HG02885 (cell line): ENCODE results near the gene KCNQ1.
A peak's percentile ranks its signal among the peaks of the same experiment; 100 is the strongest.

Source experiments
- ATAC-seq: cut with Tn5 transposase; IDR thresholded peaks from one replicate; pipeline ENCODE4 v1.9.1; 2021; ENCODE audit warnings: mild to moderate bottlenecking; ENCODE audit not compliant: unreplicated experiment, poor library complexity

Gene KCNQ1

DNA sequence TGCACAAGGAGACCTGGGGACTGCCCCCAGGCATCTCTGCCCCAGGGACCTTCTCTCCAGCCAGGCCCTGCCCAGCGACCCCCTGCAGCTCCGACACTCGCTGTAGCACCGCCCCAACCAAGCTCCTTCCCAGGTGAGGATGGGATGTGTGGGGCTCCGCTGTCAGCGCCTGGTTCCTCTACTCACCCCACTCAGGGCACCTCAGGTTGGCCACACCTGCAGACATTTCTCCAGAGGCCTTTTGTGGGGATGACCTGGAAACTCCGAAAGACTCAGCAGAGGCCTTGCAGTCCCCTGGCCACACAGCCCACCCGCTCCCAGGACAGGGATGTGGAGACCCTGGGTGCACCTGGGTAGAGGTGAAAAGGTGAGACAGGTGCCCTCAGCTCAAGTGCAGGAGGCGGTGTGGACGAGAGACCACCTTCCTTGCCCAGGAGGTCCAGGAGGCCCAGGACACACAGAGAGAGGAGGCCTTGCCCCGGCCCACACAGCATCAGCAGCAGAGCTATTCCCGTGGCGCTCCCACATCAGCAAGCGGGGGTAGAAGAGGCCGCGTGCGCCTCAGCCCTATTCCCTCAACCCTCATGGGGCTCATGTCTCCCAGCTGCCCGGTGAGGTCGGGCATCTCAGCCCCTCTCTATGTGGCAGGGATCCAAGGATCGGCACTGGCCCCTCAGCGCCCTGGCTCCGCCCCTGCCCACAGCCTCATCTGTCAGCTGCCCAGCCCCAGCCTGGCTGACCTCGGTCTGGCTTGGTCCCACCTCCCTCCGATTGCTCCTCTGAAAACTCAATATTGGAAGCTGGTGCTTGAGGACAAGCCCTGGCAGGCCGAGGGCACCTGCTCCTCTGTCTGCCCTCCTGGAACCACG is 21.4 kb upstream of the KCNQ1 start:
- no peak for ATAC-seq

DNA sequence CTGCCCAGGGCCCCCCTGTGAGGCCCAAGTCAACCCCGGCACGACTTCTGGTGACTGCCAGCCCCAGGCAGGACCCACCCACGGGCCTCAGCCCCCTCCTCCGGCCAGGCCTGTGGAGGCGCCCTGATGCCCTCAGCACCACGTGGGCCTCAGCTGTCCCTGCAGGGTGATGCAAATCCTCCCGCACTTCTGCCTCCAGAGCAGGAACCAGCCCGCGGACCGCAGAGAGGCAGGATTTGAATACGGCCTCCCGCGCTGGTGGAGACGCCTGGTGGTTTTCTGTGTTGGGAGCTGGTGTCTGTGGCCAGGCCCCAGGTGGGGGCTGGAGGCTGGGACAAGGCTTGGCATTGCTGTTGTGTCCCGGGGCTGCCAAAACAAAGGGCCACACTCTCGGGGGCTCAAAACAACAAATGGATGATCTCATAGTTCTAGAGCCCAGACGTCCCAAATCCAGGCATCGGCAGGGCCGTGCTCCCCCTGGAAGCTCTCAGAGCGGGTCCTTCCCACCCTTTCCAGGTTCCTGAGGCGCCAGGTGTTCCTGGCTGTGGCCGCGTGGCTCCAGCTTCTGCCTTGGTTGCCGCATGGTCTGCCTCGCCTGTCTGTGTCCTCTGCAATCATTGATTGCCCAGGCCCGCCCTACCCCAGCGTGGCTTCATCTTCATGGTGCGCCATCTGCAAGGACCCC is 19.9 kb upstream of the KCNQ1 start:
- ATAC-seq: no peak

DNA sequence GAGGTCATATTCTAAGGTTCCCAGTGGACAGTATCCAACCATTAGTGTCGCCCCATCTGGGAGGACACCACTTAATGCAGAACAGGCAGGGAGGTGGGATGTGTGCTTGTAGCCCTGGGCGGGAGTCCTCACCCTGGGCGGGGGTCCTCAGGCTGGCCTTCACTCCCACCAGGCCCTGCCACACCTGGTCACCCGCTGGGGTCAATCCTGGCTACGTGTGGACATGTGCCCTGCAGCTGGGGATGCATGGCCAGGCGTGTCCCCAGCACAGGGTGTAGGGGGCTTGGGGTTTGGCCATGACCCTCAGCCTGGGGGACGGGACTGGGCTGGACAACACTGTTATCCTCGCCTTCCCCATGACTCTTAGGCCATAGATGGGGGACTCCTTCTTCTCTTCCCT is 19.3 kb upstream of the KCNQ1 start:
- no peak for ATAC-seq

- ATAC-seq: no peak
Measured at GRCh38 chr11:2426221-2426620, 18.6 kb upstream of the KCNQ1 start.

DNA sequence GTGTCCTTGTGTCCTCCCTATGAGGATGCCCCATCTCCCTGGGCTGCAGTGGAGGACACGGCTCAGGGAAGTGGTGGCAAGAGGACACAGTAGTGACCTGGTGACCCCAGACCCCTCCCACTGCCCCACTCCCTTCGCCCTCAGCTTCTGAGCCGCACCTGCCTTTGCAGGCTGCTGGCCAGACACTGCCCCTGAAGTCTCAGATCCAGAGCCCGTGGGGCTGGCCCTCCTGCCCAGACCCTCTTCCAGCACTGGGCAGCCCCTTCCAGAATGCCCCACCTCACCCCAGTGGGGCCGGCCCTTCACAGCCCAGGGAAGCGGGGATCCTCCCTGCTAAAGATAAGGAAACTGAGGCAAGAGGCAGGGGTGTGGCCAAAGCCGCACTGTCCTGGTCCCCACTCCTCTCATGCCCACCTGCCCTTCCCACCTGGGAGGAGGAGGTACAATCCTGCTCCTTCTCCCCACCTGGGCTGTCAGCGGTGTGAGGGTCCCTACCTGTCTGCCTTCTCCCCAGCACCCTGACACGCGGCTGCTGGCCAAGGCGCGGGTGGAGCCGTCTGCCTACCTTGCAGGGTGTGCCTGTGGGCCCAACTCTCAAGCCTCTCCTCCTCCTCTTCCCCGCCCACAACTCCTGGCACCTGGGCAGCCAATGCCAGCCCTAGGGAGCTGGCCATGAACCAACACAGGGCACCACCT is 17.8 kb upstream of the KCNQ1 start:
- ATAC-seq: no peak

GRCh38 chr11:2427721-2428321 is 17.0 kb upstream of the KCNQ1 start:
- ATAC-seq: no peak

- ATAC-seq: peak; percentile 55
Measured at GRCh38 chr11:2428322-2428795, 16.4 kb upstream of the KCNQ1 start.

GRCh38 chr11:2431395-2431794 is 13.4 kb upstream of the KCNQ1 start:
- ATAC-seq: no peak

DNA sequence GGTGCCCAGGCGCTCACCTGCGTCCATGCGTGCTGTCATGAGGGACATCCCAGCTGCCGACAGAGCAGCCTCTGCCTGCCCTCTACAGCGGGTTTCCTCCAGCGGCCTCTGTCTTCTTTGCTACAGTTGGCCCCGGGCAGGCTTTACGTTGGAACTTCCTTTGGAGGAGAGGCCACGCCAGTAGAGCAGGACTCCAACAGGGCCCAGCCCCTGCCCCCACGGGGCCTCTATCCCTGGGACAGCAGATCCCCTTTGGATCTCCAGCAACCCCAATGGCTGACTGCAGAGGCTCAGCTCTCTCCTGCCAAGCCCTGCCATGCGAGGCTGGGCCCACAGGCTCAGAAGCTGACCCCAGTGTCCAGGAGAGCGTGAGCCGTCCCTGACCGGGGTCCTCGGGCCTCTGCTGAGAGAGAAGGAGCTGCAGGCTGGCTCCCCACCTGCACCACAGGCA is 12.6 kb upstream of the KCNQ1 start:
- no peak for ATAC-seq

DNA sequence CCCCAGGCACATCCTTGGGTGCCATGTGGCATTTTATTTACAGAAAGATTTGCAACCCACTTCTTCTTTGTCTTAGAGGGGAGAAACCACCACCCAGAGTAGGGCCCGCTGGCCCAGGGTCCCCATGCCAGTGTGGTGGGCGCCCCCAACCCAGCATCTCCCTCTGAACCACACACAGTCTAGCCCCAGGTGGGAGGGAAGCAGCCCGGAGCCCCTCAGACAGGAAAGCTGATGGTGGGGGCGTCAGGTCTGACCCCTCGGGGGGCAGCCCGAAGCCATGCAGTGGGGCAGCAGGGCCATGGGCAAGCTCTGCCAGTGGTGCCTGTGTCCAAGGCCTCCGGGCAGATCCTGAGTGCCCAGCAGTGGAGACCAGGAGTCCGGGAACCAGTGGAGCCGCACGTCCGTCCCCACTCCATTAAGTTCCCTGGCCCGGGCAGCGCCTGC is 12.2 kb upstream of the KCNQ1 start:
- ATAC-seq: no peak

DNA sequence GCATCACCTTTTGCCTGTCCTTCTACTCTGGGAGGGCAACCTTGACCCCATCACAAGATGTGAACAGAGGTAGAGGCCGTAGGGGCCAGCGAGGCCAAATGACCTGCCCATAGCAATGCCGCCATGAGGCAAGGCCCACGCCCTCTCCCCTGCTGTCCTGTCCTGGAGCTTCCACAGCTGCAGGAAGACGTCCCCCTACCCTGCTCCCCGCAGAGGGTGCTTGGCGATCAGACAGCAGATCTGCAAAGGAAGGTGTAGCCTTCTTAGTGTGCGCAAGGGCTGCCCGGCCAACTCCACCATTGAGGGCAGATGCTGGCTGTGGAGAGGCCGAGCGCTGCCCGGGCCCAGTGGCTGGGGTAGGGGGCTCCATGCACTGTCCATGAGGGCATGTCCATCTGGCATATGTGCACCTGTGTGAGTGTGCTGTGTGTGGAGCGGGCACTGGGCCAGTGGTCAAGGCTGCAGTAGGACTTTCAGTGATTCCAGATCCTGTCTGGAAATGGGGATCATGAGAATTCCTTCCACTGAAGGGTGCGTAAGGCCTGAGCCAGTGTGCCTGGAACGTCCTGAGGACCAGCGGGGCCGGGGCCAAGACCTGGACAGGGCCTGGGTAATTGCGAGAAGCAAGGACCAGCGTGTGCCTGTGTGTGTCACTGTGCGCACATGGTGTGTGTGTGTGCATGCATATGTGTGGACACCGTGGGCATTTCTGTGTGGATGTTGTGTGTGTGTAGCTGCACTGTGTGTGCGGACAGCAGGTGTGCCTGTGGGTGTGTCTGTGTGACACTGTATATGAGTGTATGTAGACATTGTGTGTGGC is 11.5 kb upstream of the KCNQ1 start:
- ATAC-seq: no peak

GRCh38 chr11:2434008-2434407 is 10.8 kb upstream of the KCNQ1 start:
- no peak for ATAC-seq

DNA sequence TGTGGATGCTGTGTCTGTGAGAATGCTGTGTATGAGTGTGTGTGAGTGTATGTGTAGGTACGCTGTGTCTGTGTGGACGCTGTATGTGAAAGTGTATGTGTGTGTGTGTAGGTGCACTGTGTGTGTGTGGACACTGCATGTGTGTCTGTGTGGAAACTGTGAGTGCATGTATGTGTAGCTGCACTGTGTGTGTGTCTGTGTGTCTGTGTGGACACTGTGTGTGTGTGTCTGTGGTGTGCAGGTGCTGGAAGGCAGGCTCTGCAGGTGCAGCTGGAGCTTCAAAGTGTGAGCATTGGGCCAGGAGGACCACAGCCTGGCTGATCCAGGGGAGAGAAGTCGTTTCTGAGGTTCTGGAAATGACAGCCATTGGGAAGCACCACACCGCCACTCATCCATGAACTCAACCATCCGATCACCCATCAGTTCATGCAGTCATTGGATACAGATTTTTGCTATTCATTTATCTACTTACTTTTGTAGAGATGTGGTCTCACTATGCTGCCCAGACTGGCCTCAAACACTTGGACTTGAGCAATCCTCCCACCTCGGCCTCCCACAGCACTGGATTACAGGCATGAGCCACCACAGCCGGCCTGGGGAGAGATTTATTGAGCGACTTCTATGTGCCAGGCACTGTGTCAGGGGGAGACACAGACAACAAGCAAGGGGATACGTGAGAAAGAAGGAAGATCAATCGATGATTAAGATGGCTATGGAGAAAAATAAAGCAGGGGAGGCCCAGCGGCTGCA is 10.1 kb upstream of the KCNQ1 start:
- no peak for ATAC-seq

- ATAC-seq: no peak
Measured at GRCh38 chr11:2435288-2436012, 9.4 kb upstream of the KCNQ1 start.

- no peak for ATAC-seq
Measured at GRCh38 chr11:2436013-2436520, 8.7 kb upstream of the KCNQ1 start.

GRCh38 chr11:2436521-2437031 is 8.2 kb upstream of the KCNQ1 start:
- no peak for ATAC-seq

DNA sequence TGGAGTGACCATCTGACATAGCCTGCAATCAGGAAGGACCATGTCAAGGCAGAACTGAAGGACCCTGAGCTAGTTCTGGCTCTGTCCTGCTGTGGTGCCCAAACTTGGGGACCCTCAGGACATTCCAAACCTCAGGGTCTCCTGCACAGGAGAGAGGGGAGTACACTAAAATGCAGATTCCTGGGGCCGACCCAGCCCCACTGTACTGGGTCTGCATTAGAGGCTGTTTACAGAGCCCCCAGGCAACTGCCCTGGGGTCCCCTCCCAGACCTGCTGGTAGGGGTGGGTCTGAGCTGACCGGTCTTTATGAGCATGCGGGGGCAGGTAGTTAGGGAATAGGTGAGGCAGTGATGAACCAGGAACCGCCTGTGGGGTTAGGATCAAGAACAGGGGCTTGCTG is 7.3 kb upstream of the KCNQ1 start:
- ATAC-seq: no peak

DNA sequence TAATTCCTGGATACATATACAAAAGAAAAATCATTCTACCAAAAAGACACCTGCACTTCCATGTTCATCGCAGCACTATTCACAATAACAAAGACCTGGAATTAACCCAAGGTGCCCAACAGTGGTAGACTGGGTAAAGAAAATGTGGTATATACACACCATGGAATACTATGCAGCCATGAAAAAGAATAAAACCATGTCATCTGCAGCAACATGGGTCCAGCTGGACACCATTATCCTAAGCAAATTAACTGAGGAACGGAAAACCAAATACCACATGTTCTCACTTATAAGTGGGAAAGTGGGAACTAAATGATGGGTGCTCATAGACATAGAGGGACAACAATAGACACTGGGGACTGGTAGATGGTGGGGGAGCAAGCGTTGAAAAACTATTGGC is 5.0 kb upstream of the KCNQ1 start:
- ATAC-seq: no peak
